ENCODE measurements around the gene NME1. TPM values are rescaled to one million over a fixed set of nuclear protein-coding genes. Genes with fewer than 3 reads are reported as not detected.

NME1 gene
- total and polyA plus RNA-seq, 5 donors = 18.7 to 43.8 (median 27.8) TPM

GRCh38 chr17:51197754-51198153, 44.4 kb downstream of the NME1 start:
- H3K4me3 ChIP-seq (ENCODE audit: low read length) = no peak overlapping the region
- no peak for ATAC-seq
- H3K27me3 ChIP-seq (ENCODE audit: control insufficient read depth, insufficient read depth) = no peaks in the 10 kb centered on the region
- intact Hi-C loops (cut with DNase I) = no loop called here
- H3K9me3 ChIP-seq (ENCODE audit: control insufficient read depth, low read length) = no peaks in the 10 kb centered on the region
- no peaks in the 10 kb centered on the region for H3K4me1 ChIP-seq (ENCODE audit: control insufficient read depth, insufficient read depth, low read length)
- no peak overlapping the region for H3K27ac ChIP-seq (ENCODE audit: low read length)
- DNase-seq = no peak
- 95% methylated on average over 4 of the region's 4 CpGs for WGBS

- 90% methylated on average over 6 of the region's 6 CpGs for WGBS
Measured at GRCh38 chr17:51200295-51200694, 46.9 kb downstream of the NME1 start.

GRCh38 chr17:51200846-51201245, 47.5 kb downstream of the NME1 start:
- Histone ChIP-seq H3K4me3 (ENCODE audit: low read length) (no peak overlapping the region), H3K27me3 (ENCODE audit: control insufficient read depth, insufficient read depth) (no peaks in the 10 kb centered on the region), H3K9me3 (ENCODE audit: control insufficient read depth, low read length) (no peaks in the 10 kb centered on the region), H3K4me1 (ENCODE audit: control insufficient read depth, insufficient read depth, low read length) (no peaks in the 10 kb centered on the region), H3K27ac (ENCODE audit: low read length) (no peak overlapping the region)
- intact Hi-C loops (cut with DNase I) = no loop called here
- WGBS = 83% methylated on average over 2 of the region's 2 CpGs
- ATAC-seq (no peak), DNase-seq (no peak)

More at GRCh38 chr17:51200295-51200694, 46.9 kb downstream of the NME1 start:
- intact Hi-C loops (cut with DNase I) = no loop called here
- Histone ChIP-seq H3K27me3 (ENCODE audit: control insufficient read depth, insufficient read depth) (no peaks in the 10 kb centered on the region), H3K4me3 (ENCODE audit: low read length) (no peak overlapping the region), H3K4me1 (ENCODE audit: control insufficient read depth, insufficient read depth, low read length) (no peaks in the 10 kb centered on the region), H3K27ac (ENCODE audit: low read length) (no peak overlapping the region), H3K9me3 (ENCODE audit: control insufficient read depth, low read length) (no peaks in the 10 kb centered on the region)
- no peak for DNase-seq
- no peak for ATAC-seq

- Histone ChIP-seq H3K9me3 (ENCODE audit: control insufficient read depth, low read length) (no peaks in the 10 kb centered on the region), H3K4me3 (ENCODE audit: low read length) (no peak overlapping the region), H3K27ac (ENCODE audit: low read length) (no peak overlapping the region), H3K27me3 (ENCODE audit: control insufficient read depth, insufficient read depth) (no peaks in the 10 kb centered on the region), H3K4me1 (ENCODE audit: control insufficient read depth, insufficient read depth, low read length) (no peaks in the 10 kb centered on the region)
- DNase-seq = no peak
- no peak for ATAC-seq
- intact Hi-C loops (cut with DNase I) = no loop called here
Measured at GRCh38 chr17:51203838-51204237, 50.5 kb downstream of the NME1 start.

Other genes starting within 250 kb of the NME1 start
- 10 to 100 TPM; 58.4 to 81.0 (median 60.8) TPM for gene SPAG9, start 32.7 kb upstream of the NME1 start, total RNA-seq
- 19.1 TPM for gene SPAG9, start 32.7 kb upstream of the NME1 start, polyA plus RNA-seq
- 100 to 1,000 TPM; 311 to 374 (median 327) TPM for gene NME2, start 12.9 kb downstream of the NME1 start, total RNA-seq
- 488 TPM for gene NME2, start 12.9 kb downstream of the NME1 start, polyA plus RNA-seq
- 1 to 10 TPM; 5.9 to 9.1 (median 6.3) TPM for gene MBTD1, start 106.5 kb downstream of the NME1 start, total RNA-seq
- gene MBTD1, start 106.5 kb downstream of the NME1 start, polyA plus RNA-seq = 4.1 TPM
- gene UTP18, start 107.0 kb downstream of the NME1 start, total RNA-seq = 10 to 100 TPM in 1 of 4 donors, 1 to 10 TPM in 3; 8.1 to 13.6 (median 8.5) TPM
- gene UTP18, start 107.0 kb downstream of the NME1 start, polyA plus RNA-seq = 6.8 TPM

Data from right cardiac atrium (tissue), 5 donors.